Cardiac muscle cell (in vitro differentiated cells and primary cell): ENCODE data around the gene LCN10. TPM values are rescaled to one million over a fixed set of nuclear protein-coding genes. Genes with fewer than 3 reads are reported as not detected.
A peak's percentile ranks its signal among the peaks of the same experiment; 100 is the strongest.
"Not testable (repeated sequence)": the region's sequence is repeated elsewhere in the genome, so short reads cannot be mapped to it uniquely, and the experiment has no call there.

Experiments
- DNase-seq, 2 donors: peaks; one replicate each; pipeline versions ENCODE4 v3.0.0 to v3.0.0-alpha.2; 2010 to 2017; ENCODE audit warnings: low read depth in 1 of 2, low spot score in 1 of 2
- H3K27ac ChIP-seq: fragments of 200-600 bp; sonication (generic); 2 replicates; pipeline ENCODE4 v1.5.1; 2016
- H3K27me3 ChIP-seq: fragments of 200-600 bp; sonication (generic); 2 replicates; pipeline ENCODE4 v1.6.0; 2016; ENCODE audit warnings: control low read depth
- H3K36me3 ChIP-seq: fragments of 200-600 bp; sonication (generic); 2 replicates; pipeline ENCODE4 v1.5.1; 2016; ENCODE audit warnings: control low read depth
- H3K4me1 ChIP-seq: fragments of 200-600 bp; sonication (generic); 2 replicates; pipeline ENCODE4 v1.8.1; 2017; ENCODE audit warnings: low read depth, mild to moderate bottlenecking, mixed run types
- H3K4me3 ChIP-seq: fragments of 200-600 bp; sonication (generic); 2 replicates; pipeline ENCODE4 v1.5.1; 2016; ENCODE audit warnings: mild to moderate bottlenecking
- H3K9me3 ChIP-seq: fragments of 200-600 bp; sonication (generic); 2 replicates; pipeline ENCODE4 v1.5.1; 2017; ENCODE audit warnings: low read depth, mild to moderate bottlenecking, control low read depth
- polyA plus RNA-seq: library from polyadenylated mRNA; unstranded; fragments of >200 nt; fragmentation: Nextera tagmentation; extraction: Ambion mirVana; gene quantifications from 2 replicates; pipeline ENCODE4 v1.2.1, GENCODE V29; 2016
- total RNA-seq: library from RNA; depleted of rRNA; stranded (reverse); fragments of >200 nt; gene quantifications from 2 replicates; pipeline ENCODE4 v1.2.3, GENCODE V29; 2016
- TF ChIP-seq, protein P1 (sequence below): IDR thresholded peaks from 2 replicates; pipeline ENCODE4 v1.5.1; 2012; ENCODE audit warnings: low read depth, mild to moderate bottlenecking, low read length

The LCN10 gene
- total and polyA plus RNA-seq, 2 experiments from 2014 or later, result 0.63 to 0.71 TPM

DNA sequence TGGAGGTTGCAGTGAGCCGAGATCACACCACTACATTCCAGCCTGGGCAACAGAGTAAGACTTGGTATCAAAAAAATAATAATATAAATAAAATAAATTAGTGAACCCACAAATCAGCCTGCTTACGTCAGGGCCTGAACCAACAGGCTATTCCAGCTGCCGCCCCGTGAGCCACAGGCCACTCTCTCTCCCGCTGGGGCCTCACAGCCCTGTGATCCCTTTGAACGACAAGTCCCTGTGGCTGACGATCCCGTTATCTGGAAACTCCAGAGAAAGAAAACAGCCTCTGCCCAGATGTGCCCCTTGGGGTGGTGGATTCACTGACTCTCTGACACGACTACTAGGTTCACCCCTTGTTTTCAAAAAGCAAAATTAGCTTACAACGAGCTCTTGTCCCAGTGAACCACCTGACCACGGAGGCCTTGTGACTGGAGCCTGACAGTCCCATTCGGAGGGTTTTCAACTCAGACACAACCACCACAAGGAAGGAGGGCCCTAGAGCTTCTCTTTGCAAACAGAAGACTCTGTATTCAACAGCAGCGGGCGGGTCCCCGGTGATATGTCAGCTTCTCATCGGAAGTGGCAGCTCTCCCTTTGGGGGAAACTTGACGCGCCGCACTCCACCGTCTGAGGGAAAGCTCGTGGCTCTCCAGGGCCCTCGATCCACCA lies 34.8 kb downstream of the LCN10 start:
- no peaks in the 10 kb centered on the region for H3K27me3 ChIP-seq
- H3K9me3 ChIP-seq, result no peaks in the 10 kb centered on the region
- H3K27ac ChIP-seq, result peak overlapping the region; percentile 54
- H3K4me1 ChIP-seq, result peaks cover 3% of the 10 kb centered on the region
- no peak for DNase-seq
- no peaks in the 10 kb centered on the region for H3K36me3 ChIP-seq
- H3K4me3 ChIP-seq, result no peak overlapping the region
- TF ChIP-seq, protein P1, sequence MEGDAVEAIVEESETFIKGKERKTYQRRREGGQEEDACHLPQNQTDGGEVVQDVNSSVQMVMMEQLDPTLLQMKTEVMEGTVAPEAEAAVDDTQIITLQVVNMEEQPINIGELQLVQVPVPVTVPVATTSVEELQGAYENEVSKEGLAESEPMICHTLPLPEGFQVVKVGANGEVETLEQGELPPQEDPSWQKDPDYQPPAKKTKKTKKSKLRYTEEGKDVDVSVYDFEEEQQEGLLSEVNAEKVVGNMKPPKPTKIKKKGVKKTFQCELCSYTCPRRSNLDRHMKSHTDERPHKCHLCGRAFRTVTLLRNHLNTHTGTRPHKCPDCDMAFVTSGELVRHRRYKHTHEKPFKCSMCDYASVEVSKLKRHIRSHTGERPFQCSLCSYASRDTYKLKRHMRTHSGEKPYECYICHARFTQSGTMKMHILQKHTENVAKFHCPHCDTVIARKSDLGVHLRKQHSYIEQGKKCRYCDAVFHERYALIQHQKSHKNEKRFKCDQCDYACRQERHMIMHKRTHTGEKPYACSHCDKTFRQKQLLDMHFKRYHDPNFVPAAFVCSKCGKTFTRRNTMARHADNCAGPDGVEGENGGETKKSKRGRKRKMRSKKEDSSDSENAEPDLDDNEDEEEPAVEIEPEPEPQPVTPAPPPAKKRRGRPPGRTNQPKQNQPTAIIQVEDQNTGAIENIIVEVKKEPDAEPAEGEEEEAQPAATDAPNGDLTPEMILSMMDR, result no peak

DNA sequence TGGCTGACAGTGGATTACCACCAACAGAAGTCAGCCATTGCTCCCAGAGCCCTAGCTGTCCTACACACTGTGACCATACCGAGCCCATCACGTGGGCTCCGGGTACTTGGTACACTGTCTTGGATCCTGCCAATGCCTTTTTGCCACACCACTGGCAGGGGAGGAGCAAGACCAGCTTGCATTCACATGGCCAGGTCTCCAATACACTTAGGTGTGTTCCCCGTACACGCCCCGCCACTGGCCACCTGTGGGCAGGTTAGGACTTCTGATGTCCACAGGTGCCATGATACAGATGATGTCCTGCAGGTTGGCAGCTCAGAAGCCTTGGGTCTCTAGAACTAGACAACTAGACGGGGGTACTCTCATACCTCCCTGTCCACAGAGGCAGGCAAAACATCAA lies 35.7 kb downstream of the LCN10 start:
- TF ChIP-seq, protein P1, result no peak
- Histone ChIP-seq H3K27ac (no peak overlapping the region), H3K9me3 (no peaks in the 10 kb centered on the region), H3K4me1 (peaks cover 3% of the 10 kb centered on the region), H3K27me3 (no peaks in the 10 kb centered on the region), H3K36me3 (no peaks in the 10 kb centered on the region), H3K4me3 (no peak overlapping the region)
- no peak for DNase-seq

DNA sequence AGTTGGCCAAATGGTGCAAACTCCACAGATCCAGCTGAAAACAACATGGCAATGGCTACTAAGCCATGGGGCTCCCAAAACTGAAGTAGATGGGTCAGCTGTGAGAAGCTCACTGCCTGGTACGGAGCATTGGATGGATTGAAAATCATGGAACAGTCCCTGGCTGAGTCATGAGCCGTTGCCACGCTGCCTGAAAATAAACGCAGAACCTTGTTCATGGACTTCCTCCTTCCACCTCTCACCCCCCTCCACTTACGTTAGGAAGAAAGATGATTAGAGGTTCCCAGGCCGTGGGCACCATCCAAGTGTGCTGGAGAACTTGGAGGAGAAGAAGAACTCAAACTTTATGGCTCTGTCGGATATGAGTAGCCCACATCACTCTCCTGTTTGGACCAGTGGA lies 37.2 kb downstream of the LCN10 start:
- Histone ChIP-seq H3K4me3 (no peak overlapping the region), H3K27ac (no peak overlapping the region), H3K4me1 (peaks cover 3% of the 10 kb centered on the region), H3K9me3 (no peaks in the 10 kb centered on the region), H3K27me3 (peaks cover 10% of the 10 kb centered on the region), H3K36me3 (no peaks in the 10 kb centered on the region)
- TF ChIP-seq, protein P1, result no peak
- DNase-seq, result no peak

DNA sequence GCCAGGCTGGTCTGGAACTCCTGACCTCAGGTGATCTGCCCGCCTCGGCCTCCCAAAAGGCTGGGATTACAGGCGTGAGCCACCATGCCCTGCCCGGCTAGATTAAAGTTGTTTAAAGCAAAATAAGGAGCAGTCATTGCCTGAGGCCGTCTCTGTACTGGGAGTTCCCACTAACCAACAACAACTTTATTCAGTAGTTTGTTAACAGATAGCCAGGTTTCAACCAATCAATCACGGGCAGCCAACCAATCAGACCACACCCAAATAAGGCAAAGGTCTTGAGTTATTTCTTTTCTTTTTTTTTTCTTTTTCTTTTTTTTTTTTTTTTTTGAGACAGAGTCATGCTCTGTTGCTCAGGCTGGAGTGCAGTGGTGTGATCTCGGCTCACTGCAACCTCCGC lies 38.0 kb downstream of the LCN10 start:
- not testable (repeated sequence) for H3K36me3 ChIP-seq, H3K4me1 ChIP-seq, H3K9me3 ChIP-seq, DNase-seq, H3K27ac ChIP-seq, H3K4me3 ChIP-seq, H3K27me3 ChIP-seq

DNA sequence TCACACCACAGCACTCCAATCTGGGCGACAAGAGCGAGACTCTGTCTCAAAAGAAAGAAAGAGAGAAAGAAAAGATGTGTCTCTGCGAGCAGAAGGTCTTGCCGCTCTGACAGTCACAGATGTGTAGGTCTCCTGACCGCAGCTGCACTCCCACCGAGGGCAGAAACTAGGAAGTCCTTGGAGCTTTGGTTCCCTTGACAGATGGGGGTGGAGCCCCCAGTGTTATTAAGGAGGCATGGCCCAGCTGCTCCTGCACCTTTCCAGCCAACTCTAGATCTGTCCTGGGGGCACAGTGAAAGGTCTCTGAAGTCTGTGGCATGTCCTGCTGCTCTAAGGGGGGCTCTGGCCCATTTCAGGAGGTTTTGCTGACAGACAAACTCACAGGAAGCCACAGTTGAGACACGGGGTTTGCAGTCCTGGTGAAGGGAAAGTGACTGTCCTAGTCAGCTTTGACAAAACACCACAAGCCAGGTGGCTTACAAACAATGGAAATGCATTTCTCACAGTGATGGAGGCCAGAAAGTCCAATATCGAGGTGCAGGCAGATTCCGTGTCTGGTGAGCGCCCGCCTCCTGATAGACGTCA lies 39.4 kb downstream of the LCN10 start:
- peaks cover 10% of the 10 kb centered on the region for H3K27me3 ChIP-seq
- TF ChIP-seq, protein P1, result no peak
- no peak overlapping the region for H3K27ac ChIP-seq
- no peak overlapping the region for H3K4me3 ChIP-seq
- no peak for DNase-seq
- H3K36me3 ChIP-seq, result no peaks in the 10 kb centered on the region
- peaks cover 3% of the 10 kb centered on the region for H3K4me1 ChIP-seq
- no peaks in the 10 kb centered on the region for H3K9me3 ChIP-seq

DNA sequence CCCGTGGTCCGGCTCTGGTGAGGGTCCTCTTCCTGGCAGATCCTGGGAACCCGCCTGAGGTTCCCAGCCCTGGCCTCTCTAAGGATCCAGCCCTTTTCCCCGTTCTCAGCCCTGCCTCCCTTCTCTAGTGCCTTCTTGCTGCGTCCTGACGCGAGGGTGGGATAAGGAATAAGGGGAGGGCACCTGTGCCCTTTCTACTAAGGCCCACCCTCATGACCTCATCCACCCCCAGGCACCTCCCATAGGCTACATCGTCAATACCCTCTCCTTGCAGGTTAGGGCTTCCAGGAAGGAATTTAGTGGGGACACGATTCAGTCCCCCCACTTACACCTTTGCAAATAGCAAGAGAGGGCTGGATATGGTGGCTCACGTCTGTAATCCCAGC lies 41.1 kb downstream of the LCN10 start:
- H3K9me3 ChIP-seq, result no peaks in the 10 kb centered on the region
- H3K4me3 ChIP-seq, result no peak overlapping the region
- no peaks in the 10 kb centered on the region for H3K36me3 ChIP-seq
- TF ChIP-seq, protein P1, result no peak
- H3K27me3 ChIP-seq, result peaks cover 10% of the 10 kb centered on the region
- DNase-seq, result no peak
- H3K27ac ChIP-seq, result no peak overlapping the region
- H3K4me1 ChIP-seq, result no peaks in the 10 kb centered on the region
